Adrenal gland (tissue), 5 donors: ENCODE data around the gene POC5.

ENCODE experiments used
- POLR2A ChIP-seq, 2 donors: fragments of 450-650 bp; IDR thresholded peaks; one replicate each; pipeline ENCODE4 v1.6.1; 2017; ENCODE audit warnings: antibody characterized with exemption in 2 of 2, mild to moderate bottlenecking in 2 of 2, moderate library complexity in 1 of 2
- TF ChIP-seq, protein P1 (sequence below), 6 experiments: fragments of 450-650 bp in 4 of 6; fragments of 200-600 bp in 2 of 6; sonication (generic) in 1 of 6; IDR thresholded peaks; 1 replicate in 5 of 6; 2 replicates in 1 of 6; pipeline versions ENCODE4 v1.5.1 to v1.8.0; 2016 to 2021; ENCODE audit warnings: antibody characterized with exemption in 6 of 6, mild to moderate bottlenecking in 2 of 6, moderate library complexity in 1 of 6
- donor health status: DM: no; HTN: no; CAD: no.

DNA sequence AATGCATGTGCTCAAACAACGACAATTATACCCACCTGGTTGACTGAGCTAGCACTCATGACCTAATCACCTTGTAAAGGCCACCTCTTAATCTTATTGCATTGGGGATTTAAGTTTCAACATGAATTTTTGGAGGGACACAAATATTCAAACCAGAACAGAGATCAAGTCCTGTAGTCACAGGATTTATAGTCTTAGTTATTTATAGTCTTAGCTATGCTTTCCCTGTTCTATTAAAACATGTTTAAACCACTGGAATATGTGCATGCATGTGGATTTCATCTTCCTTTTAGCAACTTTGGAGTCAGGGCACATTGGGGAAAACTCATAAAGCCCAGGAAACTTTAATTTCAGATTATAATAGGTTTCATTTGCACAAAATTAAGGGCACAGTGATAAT is 79.3 kb downstream of the POC5 start:
- TF ChIP-seq, protein P1, sequence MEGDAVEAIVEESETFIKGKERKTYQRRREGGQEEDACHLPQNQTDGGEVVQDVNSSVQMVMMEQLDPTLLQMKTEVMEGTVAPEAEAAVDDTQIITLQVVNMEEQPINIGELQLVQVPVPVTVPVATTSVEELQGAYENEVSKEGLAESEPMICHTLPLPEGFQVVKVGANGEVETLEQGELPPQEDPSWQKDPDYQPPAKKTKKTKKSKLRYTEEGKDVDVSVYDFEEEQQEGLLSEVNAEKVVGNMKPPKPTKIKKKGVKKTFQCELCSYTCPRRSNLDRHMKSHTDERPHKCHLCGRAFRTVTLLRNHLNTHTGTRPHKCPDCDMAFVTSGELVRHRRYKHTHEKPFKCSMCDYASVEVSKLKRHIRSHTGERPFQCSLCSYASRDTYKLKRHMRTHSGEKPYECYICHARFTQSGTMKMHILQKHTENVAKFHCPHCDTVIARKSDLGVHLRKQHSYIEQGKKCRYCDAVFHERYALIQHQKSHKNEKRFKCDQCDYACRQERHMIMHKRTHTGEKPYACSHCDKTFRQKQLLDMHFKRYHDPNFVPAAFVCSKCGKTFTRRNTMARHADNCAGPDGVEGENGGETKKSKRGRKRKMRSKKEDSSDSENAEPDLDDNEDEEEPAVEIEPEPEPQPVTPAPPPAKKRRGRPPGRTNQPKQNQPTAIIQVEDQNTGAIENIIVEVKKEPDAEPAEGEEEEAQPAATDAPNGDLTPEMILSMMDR (IDR thresholded peaks at IDR 0.05), result no peak
- no peak for TF ChIP-seq POLR2A (IDR thresholded peaks at IDR 0.05)
